ENCODE results near the gene GBF1.

GBF1 gene

GRCh38 chr10:102313221-102313896 lies 68.0 kb downstream of the GBF1 start:
- no peak for TF ChIP-seq CTCF (IDR thresholded peaks at IDR 0.05)
- H3K79me2 ChIP-seq = peaks cover 25% of the 10 kb centered on the region
- no peak overlapping the region for H3K4me3 ChIP-seq (ENCODE audit: low read depth, low read length)
- H3K27ac ChIP-seq = no peak overlapping the region
- no peak overlapping the region for H3K9ac ChIP-seq
- no peak overlapping the region for H2AFZ ChIP-seq
- no peaks in the 10 kb centered on the region for H3K36me3 ChIP-seq (ENCODE audit: control insufficient read depth, insufficient read depth, low read length)
- no peaks in the 10 kb centered on the region for H3K9me3 ChIP-seq (ENCODE audit: control insufficient read depth, low read length)
- no peak overlapping the region for H3K4me2 ChIP-seq (ENCODE audit: low read length)
- H3K4me1 ChIP-seq = no peaks in the 10 kb centered on the region
- no peaks in the 10 kb centered on the region for H3K27me3 ChIP-seq (ENCODE audit: control insufficient read depth, insufficient read depth, low read length)

GRCh38 chr10:102314801-102315200 lies 69.5 kb downstream of the GBF1 start:
- Histone ChIP-seq H3K27me3 (ENCODE audit: control insufficient read depth, insufficient read depth, low read length) (no peaks in the 10 kb centered on the region), H3K4me2 (ENCODE audit: low read length) (no peak overlapping the region), H3K4me3 (ENCODE audit: low read depth, low read length) (no peak overlapping the region), H3K9ac (no peak overlapping the region), H2AFZ (no peak overlapping the region), H3K79me2 (peaks cover 28% of the 10 kb centered on the region), H3K4me1 (no peaks in the 10 kb centered on the region), H3K27ac (no peak overlapping the region), H3K36me3 (ENCODE audit: control insufficient read depth, insufficient read depth, low read length) (no peaks in the 10 kb centered on the region), H3K9me3 (ENCODE audit: control insufficient read depth, low read length) (no peaks in the 10 kb centered on the region)
- no peak for TF ChIP-seq CTCF (IDR thresholded peaks at IDR 0.05)

GRCh38 chr10:102316421-102316820 lies 71.1 kb downstream of the GBF1 start:
- H3K79me2 ChIP-seq = peaks cover 29% of the 10 kb centered on the region
- H3K9me3 ChIP-seq (ENCODE audit: control insufficient read depth, low read length) = no peaks in the 10 kb centered on the region
- H3K9ac ChIP-seq = no peak overlapping the region
- no peak overlapping the region for H3K4me2 ChIP-seq (ENCODE audit: low read length)
- no peak overlapping the region for H2AFZ ChIP-seq
- H3K36me3 ChIP-seq (ENCODE audit: control insufficient read depth, insufficient read depth, low read length) = no peaks in the 10 kb centered on the region
- no peaks in the 10 kb centered on the region for H3K27me3 ChIP-seq (ENCODE audit: control insufficient read depth, insufficient read depth, low read length)
- no peak overlapping the region for H3K27ac ChIP-seq
- H3K4me1 ChIP-seq = no peaks in the 10 kb centered on the region
- no peak overlapping the region for H3K4me3 ChIP-seq (ENCODE audit: low read depth, low read length)
- TF ChIP-seq CTCF (IDR thresholded peaks at IDR 0.05) = no peak

- no peak for TF ChIP-seq CTCF (IDR thresholded peaks at IDR 0.05)
- Histone ChIP-seq H3K27ac (no peak overlapping the region), H3K27me3 (ENCODE audit: control insufficient read depth, insufficient read depth, low read length) (no peaks in the 10 kb centered on the region), H3K4me3 (ENCODE audit: low read depth, low read length) (no peak overlapping the region), H3K79me2 (peaks cover 31% of the 10 kb centered on the region), H3K4me1 (no peaks in the 10 kb centered on the region), H2AFZ (no peak overlapping the region), H3K4me2 (ENCODE audit: low read length) (no peak overlapping the region), H3K9ac (no peak overlapping the region), H3K9me3 (ENCODE audit: control insufficient read depth, low read length) (no peaks in the 10 kb centered on the region), H3K36me3 (ENCODE audit: control insufficient read depth, insufficient read depth, low read length) (no peaks in the 10 kb centered on the region)
Observed at GRCh38 chr10:102322914-102323313, 77.6 kb downstream of the GBF1 start.

- no peak overlapping the region for H3K27ac ChIP-seq
- H3K4me2 ChIP-seq (ENCODE audit: low read length) = no peak overlapping the region
- TF ChIP-seq CTCF (IDR thresholded peaks at IDR 0.05) = no peak
- H3K79me2 ChIP-seq = peaks cover 27% of the 10 kb centered on the region
- H3K4me1 ChIP-seq = no peaks in the 10 kb centered on the region
- no peak overlapping the region for H2AFZ ChIP-seq
- no peaks in the 10 kb centered on the region for H3K27me3 ChIP-seq (ENCODE audit: control insufficient read depth, insufficient read depth, low read length)
- no peak overlapping the region for H3K4me3 ChIP-seq (ENCODE audit: low read depth, low read length)
- H3K36me3 ChIP-seq (ENCODE audit: control insufficient read depth, insufficient read depth, low read length) = no peaks in the 10 kb centered on the region
- no peaks in the 10 kb centered on the region for H3K9me3 ChIP-seq (ENCODE audit: control insufficient read depth, low read length)
- no peak overlapping the region for H3K9ac ChIP-seq
Observed at GRCh38 chr10:102324061-102324460, 78.7 kb downstream of the GBF1 start.
